HG03108 (cell line): ENCODE data around the gene CCDC6.
A peak's percentile ranks its signal among the peaks of the same experiment; 100 is the strongest.
"Not testable (repeated sequence)": the region's sequence is repeated elsewhere in the genome, so short reads cannot be mapped to it uniquely, and the experiment has no call there.

Source experiments
- ATAC-seq: cut with Tn5 transposase; IDR thresholded peaks from one replicate; pipeline ENCODE4 v1.9.1; 2021; ENCODE audit warnings: moderate library complexity; ENCODE audit not compliant: unreplicated experiment

CCDC6 gene

GRCh38 chr10:59906417-59907202 is at the start of gene CCDC6:
TSS of gene CCDC6 (minus strand) at chr10:59906556. CDS start at chr10:59906424, 132 bp downstream.
- ATAC-seq, result peak; percentile 81

- ATAC-seq, result no peak
These were observed 47.9 kb upstream of the CCDC6 start for GRCh38 chr10:59954296-59954695.

- not testable (repeated sequence) for ATAC-seq
These were observed 47.4 kb upstream of the CCDC6 start for GRCh38 chr10:59953711-59954110.

GRCh38 chr10:59950105-59950504 is 43.7 kb upstream of the CCDC6 start:
- no peak for ATAC-seq

- no peak for ATAC-seq
These were observed 43.3 kb upstream of the CCDC6 start for GRCh38 chr10:59949608-59950007.

GRCh38 chr10:59945991-59946390 is 39.6 kb upstream of the CCDC6 start:
- ATAC-seq, result no peak

GRCh38 chr10:59945590-59945989 is 39.2 kb upstream of the CCDC6 start:
- no peak for ATAC-seq

GRCh38 chr10:59944339-59944935 is 38.1 kb upstream of the CCDC6 start:
- ATAC-seq, result no peak

GRCh38 chr10:59942556-59942955 is 36.2 kb upstream of the CCDC6 start:
- ATAC-seq, result no peak

- no peak for ATAC-seq
These were observed 31.4 kb upstream of the CCDC6 start for GRCh38 chr10:59937720-59938119.

GRCh38 chr10:59934701-59935100 is 28.3 kb upstream of the CCDC6 start:
- ATAC-seq, result no peak

- ATAC-seq, result not testable (repeated sequence)
These were observed 24.6 kb upstream of the CCDC6 start for GRCh38 chr10:59930788-59931521.

- ATAC-seq, result no peak
These were observed 19.7 kb upstream of the CCDC6 start for GRCh38 chr10:59926086-59926485.

GRCh38 chr10:59922907-59923306 is 16.6 kb upstream of the CCDC6 start:
- ATAC-seq, result no peak

GRCh38 chr10:59917922-59918321 is 11.6 kb upstream of the CCDC6 start:
- ATAC-seq, result no peak

GRCh38 chr10:59913547-59914237 is 7.3 kb upstream of the CCDC6 start:
- ATAC-seq, result no peak

- ATAC-seq, result no peak
These were observed 4.5 kb upstream of the CCDC6 start for GRCh38 chr10:59910867-59911266.

GRCh38 chr10:59909815-59910214 is 3.5 kb upstream of the CCDC6 start:
- no peak for ATAC-seq

GRCh38 chr10:59908808-59909143 is 2.4 kb upstream of the CCDC6 start:
- no peak for ATAC-seq

GRCh38 chr10:59907918-59908807 is 1.8 kb upstream of the CCDC6 start:
- no peak for ATAC-seq
